Large intestine (tissue), 3 donors: ENCODE measurements around the gene ZBED3. TPM values are rescaled to one million over a fixed set of nuclear protein-coding genes. Genes with fewer than 3 reads are reported as not detected.
A peak's percentile ranks its signal among the peaks of the same experiment; 100 is the strongest.

Source experiments
- DNase-seq, 2 donors: peaks; one replicate each; pipeline versions ENCODE4 v3.0.0 to v3.0.0-alpha.2; 2013
- H3K27ac ChIP-seq: one replicate; pipeline ENCODE4 v1.5.1; 2013; ENCODE audit warnings: low read length
- H3K27me3 ChIP-seq: 2 replicates; pipeline ENCODE4 v1.6.1; 2013; ENCODE audit warnings: low read length; ENCODE audit not compliant: control insufficient read depth, insufficient read depth
- H3K36me3 ChIP-seq: 2 replicates; pipeline ENCODE4 v1.6.1; 2013; ENCODE audit warnings: low read length; ENCODE audit not compliant: control insufficient read depth, insufficient read depth
- H3K4me1 ChIP-seq: one replicate; pipeline ENCODE4 v1.6.1; 2013; ENCODE audit warnings: low read length; ENCODE audit not compliant: control insufficient read depth, insufficient read depth
- H3K4me3 ChIP-seq: one replicate; pipeline ENCODE4 v1.5.1; 2013; ENCODE audit warnings: low read length
- H3K9me3 ChIP-seq: one replicate; pipeline ENCODE4 v1.6.1; 2013; ENCODE audit warnings: mild to moderate bottlenecking, low read depth, low read length, moderate library complexity; ENCODE audit not compliant: control insufficient read depth
- WGBS: methylation state at CpG from one replicate; pipeline ENCODE4 v1.1.5; 2013; ENCODE audit warnings: low lambda C conversion rate; ENCODE audit not compliant: insufficient coverage; 5-methylcytosine and 5-hydroxymethylcytosine counted together
- polyA plus RNA-seq: library from polyadenylated mRNA; unstranded; fragments of 120-200 nt; gene quantifications from one replicate; pipeline ENCODE4 v1.2.1, GENCODE V29; 2013

ZBED3 gene
- polyA plus RNA-seq, 1 donor, result 16.6 TPM

- no peak for DNase-seq
- WGBS, result 100% methylated on average over 1 of the region's 1 CpG
- Histone ChIP-seq H3K4me1 (no peaks in the 10 kb centered on the region), H3K4me3 (no peak overlapping the region), H3K9me3 (no peaks in the 10 kb centered on the region), H3K27ac (no peak overlapping the region), H3K36me3 (peaks cover 30% of the 10 kb centered on the region), H3K27me3 (no peaks in the 10 kb centered on the region)
Measured at GRCh38 chr5:77046416-77047073, 40.5 kb downstream of the ZBED3 start.

GRCh38 chr5:77035950-77036349 is 51.1 kb downstream of the ZBED3 start:
- Histone ChIP-seq H3K36me3 (peaks cover 31% of the 10 kb centered on the region), H3K27ac (no peak overlapping the region)
- WGBS, result no CpG with 5 or more reads among the region's 1 CpG

GRCh38 chr5:77033338-77033737 is 53.7 kb downstream of the ZBED3 start:
- no CpG with 5 or more reads among the region's 5 CpGs for WGBS
- Histone ChIP-seq H3K27me3 (no peaks in the 10 kb centered on the region), H3K4me3 (no peak overlapping the region), H3K36me3 (peaks cover 21% of the 10 kb centered on the region), H3K4me1 (peaks cover 10% of the 10 kb centered on the region), H3K9me3 (no peaks in the 10 kb centered on the region), H3K27ac (no peak overlapping the region)
- DNase-seq, result peak in 1 of 2 donors; percentile 49

More at GRCh38 chr5:77035950-77036349, 51.1 kb downstream of the ZBED3 start:
- Histone ChIP-seq H3K4me1 (peaks cover 10% of the 10 kb centered on the region), H3K27me3 (no peaks in the 10 kb centered on the region), H3K9me3 (no peaks in the 10 kb centered on the region), H3K4me3 (no peak overlapping the region)
- no peak for DNase-seq

GRCh38 chr5:77032635-77033034 is 54.5 kb downstream of the ZBED3 start:
- Histone ChIP-seq H3K27ac (no peak overlapping the region), H3K4me3 (no peak overlapping the region), H3K27me3 (no peaks in the 10 kb centered on the region), H3K9me3 (no peaks in the 10 kb centered on the region), H3K36me3 (peaks cover 19% of the 10 kb centered on the region), H3K4me1 (peaks cover 10% of the 10 kb centered on the region)
- no peak for DNase-seq
- 100% methylated on average over 2 of the region's 4 CpGs for WGBS

GRCh38 chr5:77031891-77032290 is 55.2 kb downstream of the ZBED3 start:
- Histone ChIP-seq H3K36me3 (peaks cover 15% of the 10 kb centered on the region), H3K9me3 (no peaks in the 10 kb centered on the region), H3K4me3 (no peak overlapping the region), H3K4me1 (peaks cover 10% of the 10 kb centered on the region), H3K27ac (no peak overlapping the region), H3K27me3 (no peaks in the 10 kb centered on the region)
- WGBS, result no CpG with 5 or more reads among the region's 3 CpGs
- DNase-seq, result no peak

- peak within 1 kb of the TSS; percentile 98 for H3K27ac ChIP-seq
- DNase-seq, result peak; percentile 96 to 97
- H3K9me3 ChIP-seq, result no peaks in the 10 kb centered on the region
- H3K4me3 ChIP-seq, result peak within 1 kb of the TSS; percentile 93
- H3K27me3 ChIP-seq, result no peaks in the 10 kb centered on the region
- H3K36me3 ChIP-seq, result peaks cover 4% of the 10 kb centered on the region
- H3K4me1 ChIP-seq, result peaks cover 10% of the 10 kb centered on the region
- no CpG with 5 or more reads among the region's 82 CpGs for WGBS
Measured at GRCh38 chr5:77030097-77031071, 56.7 kb downstream of the ZBED3 start, which contains the start of gene AGGF1. TSS of gene AGGF1 (plus strand) at chr5:77030404. CDS start at chr5:77030767, 363 bp downstream.

- H3K4me3 ChIP-seq, result no peak overlapping the region
- H3K27me3 ChIP-seq, result no peaks in the 10 kb centered on the region
- peaks cover 10% of the 10 kb centered on the region for H3K4me1 ChIP-seq
- no peak for DNase-seq
- no peaks in the 10 kb centered on the region for H3K9me3 ChIP-seq
- no peak overlapping the region for H3K27ac ChIP-seq
- no peaks in the 10 kb centered on the region for H3K36me3 ChIP-seq
- WGBS, result no CpG with 5 or more reads among the region's 2 CpGs
Measured at GRCh38 chr5:77029376-77029885, 57.7 kb downstream of the ZBED3 start.

GRCh38 chr5:77028631-77029375 is 58.3 kb downstream of the ZBED3 start:
- no peaks in the 10 kb centered on the region for H3K36me3 ChIP-seq
- H3K27ac ChIP-seq, result peak overlapping the region; percentile 2
- no peaks in the 10 kb centered on the region for H3K27me3 ChIP-seq
- peak in 1 of 2 donors; percentile 5 for DNase-seq
- H3K9me3 ChIP-seq, result no peaks in the 10 kb centered on the region
- no CpG with 5 or more reads among the region's 4 CpGs for WGBS
- H3K4me1 ChIP-seq, result peaks cover 11% of the 10 kb centered on the region
- no peak overlapping the region for H3K4me3 ChIP-seq

- Histone ChIP-seq H3K9me3 (peaks cover 13% of the 10 kb centered on the region), H3K36me3 (no peaks in the 10 kb centered on the region), H3K27ac (no peak overlapping the region), H3K27me3 (no peaks in the 10 kb centered on the region), H3K4me3 (no peak overlapping the region), H3K4me1 (peaks cover 7% of the 10 kb centered on the region)
- peak in 1 of 2 donors; percentile 17 for DNase-seq
- no CpG with 5 or more reads among the region's 1 CpG for WGBS
Measured at GRCh38 chr5:77024490-77024889, 62.6 kb downstream of the ZBED3 start.
